IMR-90 (cell line): Measurements from ENCODE around the gene ACADL. TPM values are rescaled to one million over a fixed set of nuclear protein-coding genes. Genes with fewer than 3 reads are reported as not detected.

ENCODE experiments used
- ATAC-seq: fragments of 200-7000 bp; cut with Tn5 transposase; 2 replicates; pipeline ENCODE4 v1.9.1; 2020; ENCODE audit warnings: low read depth, mild to moderate bottlenecking, moderate library complexity
- BruUV-seq: library from RNA; stranded (reverse); fragments of 400-500 nt; replicated peaks from 2 replicates; lab custom pipeline; 2021; lab: Mats Ljungman, UMichigan
- CTCF ChIA-PET: fragments of 300-600 bp; formaldehyde crosslinking; extraction: SDS; loops from one replicate; lab custom pipeline; 2021; ENCODE audit warnings: antibody characterized with exemption; lab: Yijun Ruan, JAX
- POLR2A ChIA-PET: fragments of 300-600 bp; sonication (Branson Sonifier 250); formaldehyde crosslinking; loops from one replicate; lab custom pipeline; 2022; ENCODE audit warnings: antibody characterized with exemption; ENCODE audit not compliant: unreplicated experiment; lab: Charles Lee
- DNase-seq: peaks from one replicate; pipeline ENCODE4 v3.0.0; 2013
- H2AFZ ChIP-seq: replicated peaks from 2 replicates; pipeline ENCODE3; 2013; ENCODE audit warnings: low read length, mild to moderate bottlenecking; ENCODE audit not compliant: poor library complexity
- H2AK5ac ChIP-seq: 2 replicates; pipeline ENCODE4 v1.6.1; 2013; ENCODE audit warnings: low read depth, low read length, inconsistent platforms
- H2AK9ac ChIP-seq: replicated peaks from 2 replicates; pipeline ENCODE3; 2013; ENCODE audit warnings: mild to moderate bottlenecking, low read depth, low read length, moderate library complexity; ENCODE audit not compliant: poor library complexity
- H2BK120ac ChIP-seq: 2 replicates; pipeline ENCODE4 v1.6.1; 2013; ENCODE audit warnings: low read depth, low read length, inconsistent platforms
- H2BK15ac ChIP-seq: 3 replicates; pipeline ENCODE4 v1.6.1; 2013; ENCODE audit warnings: low read depth, low read length, inconsistent platforms
- H2BK20ac ChIP-seq: 2 replicates; pipeline ENCODE4 v1.6.1; 2013; ENCODE audit warnings: low read depth, mild to moderate bottlenecking, inconsistent platforms, low read length, moderate library complexity
- H2BK5ac ChIP-seq: 2 replicates; pipeline ENCODE4 v1.6.1; 2013; ENCODE audit warnings: mild to moderate bottlenecking, low read depth, low read length, inconsistent platforms; ENCODE audit not compliant: poor library complexity, severe bottlenecking
- H3K14ac ChIP-seq: replicated peaks from 2 replicates; pipeline ENCODE4 v1.6.1; 2013; ENCODE audit warnings: low read depth, low read length, inconsistent platforms
- H3K18ac ChIP-seq: 2 replicates; pipeline ENCODE4 v1.6.1; 2013; ENCODE audit warnings: low read depth, low read length, control low read depth
- H3K23ac ChIP-seq: 2 replicates; pipeline ENCODE4 v1.6.1; 2013; ENCODE audit warnings: low read depth, low read length, inconsistent platforms
- H3K27ac ChIP-seq: 2 replicates; pipeline ENCODE4 v1.5.1; 2013; ENCODE audit warnings: mild to moderate bottlenecking, control low read depth, low read length; ENCODE audit not compliant: insufficient read depth
- H3K27me3 ChIP-seq: 2 replicates; pipeline ENCODE4 v1.6.1; 2013; ENCODE audit warnings: low read length; ENCODE audit not compliant: control insufficient read depth, insufficient read depth
- H3K36me3 ChIP-seq: 2 replicates; pipeline ENCODE4 v1.6.1; 2013; ENCODE audit warnings: low read length, mixed read lengths; ENCODE audit not compliant: control insufficient read depth, insufficient read depth
- H3K4ac ChIP-seq: 2 replicates; pipeline ENCODE4 v1.6.1; 2013; ENCODE audit warnings: low read depth, low read length, inconsistent platforms
- H3K4me1 ChIP-seq: 2 replicates; pipeline ENCODE4 v1.6.1; 2013; ENCODE audit warnings: low read length, mixed read lengths; ENCODE audit not compliant: control insufficient read depth, insufficient read depth
- H3K4me2 ChIP-seq: 2 replicates; pipeline ENCODE4 v1.6.1; 2013; ENCODE audit warnings: low read depth, mild to moderate bottlenecking, control low read depth, low read length, moderate library complexity
- H3K4me3 ChIP-seq: 2 replicates; pipeline ENCODE4 v1.5.1; 2013; ENCODE audit warnings: low read depth, mild to moderate bottlenecking, control low read depth, low read length, moderate library complexity; ENCODE audit not compliant: insufficient read depth
- H3K56ac ChIP-seq: 2 replicates; pipeline ENCODE4 v1.6.1; 2013; ENCODE audit warnings: low read length, inconsistent platforms; ENCODE audit not compliant: insufficient read depth; ENCODE audit errors: extremely low read depth
- H3K79me1 ChIP-seq, 2 experiments: 2 replicates each; pipeline ENCODE4 v1.6.1; 2013; ENCODE audit warnings: low read length in 2 of 2, inconsistent platforms in 1 of 2, low read depth in 1 of 2
- H3K9ac ChIP-seq: 2 replicates; pipeline ENCODE4 v1.6.1; 2013; ENCODE audit warnings: low read depth, low read length, control low read depth
- H3K9me1 ChIP-seq: 2 replicates; pipeline ENCODE4 v1.6.1; 2013; ENCODE audit warnings: low read length, inconsistent platforms; ENCODE audit not compliant: insufficient read depth
- H3K9me3 ChIP-seq: 2 replicates; pipeline ENCODE4 v1.6.1; 2013; ENCODE audit warnings: low read length; ENCODE audit not compliant: control insufficient read depth, insufficient read depth
- H4K20me1 ChIP-seq: 2 replicates; pipeline ENCODE4 v1.6.1; 2013; ENCODE audit warnings: low read length, inconsistent platforms; ENCODE audit not compliant: insufficient read depth
- H4K5ac ChIP-seq: 2 replicates; pipeline ENCODE4 v1.6.1; 2013; ENCODE audit warnings: mild to moderate bottlenecking, low read depth, low read length, control low read depth
- H4K8ac ChIP-seq, 2 experiments: 2 replicates each; pipeline ENCODE4 v1.6.1; 2013; ENCODE audit warnings: low read depth in 2 of 2, low read length in 2 of 2, control low read depth in 1 of 2, inconsistent platforms in 1 of 2
- H4K91ac ChIP-seq: 2 replicates; pipeline ENCODE4 v1.6.1; 2013; ENCODE audit warnings: low read depth, low read length, inconsistent platforms; ENCODE audit not compliant: insufficient read depth
- BHLHE40 ChIP-seq: fragments of 150-350 bp; IDR thresholded peaks from 2 replicates; pipeline ENCODE4 v1.6.1; 2016; ENCODE audit warnings: mild to moderate bottlenecking, low read depth, low read length
- CEBPB ChIP-seq: IDR thresholded peaks from 2 replicates; pipeline ENCODE4 v1.6.1; 2012; ENCODE audit warnings: low read depth, low read length, improper control_type of control experiment
- CHD1 ChIP-seq: IDR thresholded peaks from 2 replicates; pipeline ENCODE4 v1.6.1; 2012; ENCODE audit warnings: low read depth, low read length, improper control_type of control experiment
- FOS ChIP-seq: fragments of 150-350 bp; IDR thresholded peaks from 2 replicates; pipeline ENCODE4 v1.6.1; 2016; ENCODE audit warnings: low read depth, low read length
- MAFK ChIP-seq: IDR thresholded peaks from 2 replicates; pipeline ENCODE4 v1.6.1; 2012; ENCODE audit warnings: low read depth, low read length, improper control_type of control experiment
- MXI1 ChIP-seq: IDR thresholded peaks from 2 replicates; pipeline ENCODE4 v1.6.1; 2012; ENCODE audit warnings: low read depth, mild to moderate bottlenecking, low read length, moderate library complexity, borderline replicate concordance
- NFE2L2 ChIP-seq: fragments of 150-350 bp; IDR thresholded peaks from 2 replicates; pipeline ENCODE4 v1.6.1; 2016; ENCODE audit warnings: low read depth, mild to moderate bottlenecking, low read length
- POLR2A ChIP-seq: IDR thresholded peaks from 2 replicates; pipeline ENCODE4 v1.6.1; 2012; ENCODE audit warnings: mild to moderate bottlenecking, low read depth, low read length
- RAD21 ChIP-seq: IDR thresholded peaks from 2 replicates; pipeline ENCODE4 v1.6.1; 2012; ENCODE audit warnings: low read length, improper control_type of control experiment
- RCOR1 ChIP-seq: IDR thresholded peaks from 2 replicates; pipeline ENCODE4 v1.6.1; 2012; ENCODE audit warnings: mild to moderate bottlenecking, low read length, improper control_type of control experiment; ENCODE audit not compliant: insufficient replicate concordance
- RFX5 ChIP-seq: IDR thresholded peaks from 2 replicates; pipeline ENCODE4 v1.8.0; 2012; ENCODE audit warnings: low read depth, mild to moderate bottlenecking, low read length, moderate library complexity
- SMC3 ChIP-seq: fragments of 150-350 bp; IDR thresholded peaks from 2 replicates; pipeline ENCODE4 v1.6.1; 2016; ENCODE audit warnings: low read depth, mild to moderate bottlenecking, antibody characterized with exemption, low read length, moderate library complexity
- WGBS, 2 experiments: methylation state at CpG; one replicate each; pipeline versions ENCODE4 v1.1.5 to v1.1.7; 2013; ENCODE audit warnings: missing lambda C conversion rate in 2 of 2; ENCODE audit not compliant: insufficient read length in 1 of 2; ENCODE audit errors: extremely low coverage in 2 of 2; 5-methylcytosine and 5-hydroxymethylcytosine counted together
- dilution Hi-C: fragments of 300-500 bp; cut with HindIII; formaldehyde crosslinking; loops from one replicate; pipeline ENCODE4 v1.14.3; 2018; ENCODE audit warnings: low sequenced_read_pairs; ENCODE audit not compliant: unreplicated experiment
- in situ Hi-C: fragments of 300-500 bp; cut with MboI; formaldehyde crosslinking; loops from 3 replicates; pipeline ENCODE4 v1.14.3; 2019; ENCODE audit warnings: low sequenced_read_pairs, inconsistent platforms, mixed read lengths
- intact Hi-C: fragments of 100-400 bp; cut with micrococcal nuclease; formaldehyde crosslinking; loops from 2 replicates; pipeline ENCODE4 v1.10.0; 2022
- polyA plus RNA-seq, 3 experiments: library from polyadenylated mRNA; depleted of rRNA; stranded (reverse); fragments of >200 nt; gene quantifications; 2 replicates each; pipeline ENCODE4 v1.2.3, GENCODE V29; 2012; ENCODE audit warnings: low replicate concordance in 1 of 3
- total RNA-seq: library from RNA; depleted of rRNA; stranded (reverse); fragments of >200 nt; gene quantifications from 2 replicates; pipeline ENCODE4 v1.2.3, GENCODE V29; 2012
- TF ChIP-seq, protein P1 (sequence below): fragments of 150-350 bp; IDR thresholded peaks from 2 replicates; pipeline ENCODE4 v1.6.1; 2017; ENCODE audit warnings: mild to moderate bottlenecking, antibody characterized with exemption, low read length, low read depth
- TF ChIP-seq, protein P2 (sequence below): fragments of 150-350 bp; IDR thresholded peaks from 2 replicates; pipeline ENCODE4 v1.6.1; 2016; ENCODE audit warnings: low read depth, mild to moderate bottlenecking, low read length, moderate library complexity, borderline replicate concordance
- TF ChIP-seq, protein P3 (sequence below): conservative IDR thresholded peaks from 2 replicates; pipeline ENCODE4 v1.5.1; 2012; ENCODE audit warnings: mild to moderate bottlenecking, low read depth, low read length, improper control_type of control experiment

Gene ACADL
- total and polyA plus RNA-seq, 2 of the 4 experiments (the other 2 are of a cell fraction): not detected

DNA sequence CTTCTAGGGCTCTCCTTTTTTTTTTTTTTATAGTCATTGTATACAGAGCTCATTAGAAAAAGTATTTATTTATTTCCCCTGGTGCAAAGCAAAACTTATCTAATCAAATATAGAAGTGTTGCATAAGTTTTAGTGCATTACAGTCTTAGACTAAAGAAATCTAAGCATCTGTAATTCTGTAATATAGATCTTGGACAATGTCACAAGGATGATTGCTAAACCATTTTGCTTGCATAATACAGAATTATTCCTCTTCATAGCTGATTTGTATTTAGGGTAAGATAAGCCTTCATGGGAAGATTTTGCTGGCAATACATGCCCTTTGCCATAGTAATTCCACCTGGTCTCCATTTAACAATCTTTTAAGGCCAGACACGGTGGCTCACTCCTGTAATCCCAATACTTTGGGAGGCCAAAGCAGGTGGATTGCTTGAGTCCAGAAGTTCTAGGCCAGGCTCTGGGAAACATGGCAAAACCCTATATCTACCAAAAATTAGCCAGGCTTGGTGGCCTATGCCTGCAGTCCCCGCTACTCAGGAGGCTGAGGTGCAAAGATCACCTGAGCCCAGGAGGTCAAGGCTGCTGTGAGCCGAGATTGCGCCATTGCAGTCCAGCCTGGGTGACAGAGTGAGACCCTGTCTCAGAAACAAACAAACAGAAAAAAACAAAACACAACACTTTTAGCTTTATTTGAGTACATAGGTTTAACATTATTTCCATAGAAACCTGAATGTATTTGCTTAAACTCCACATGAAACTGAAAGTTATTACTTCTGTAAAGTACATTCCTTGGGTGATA is 2.2 kb upstream of the ACADL start:
- Histone ChIP-seq H3K27me3 (peaks cover 17% of the 10 kb centered on the region), H3K9ac (no peak overlapping the region), H3K4me1 (no peaks in the 10 kb centered on the region), H3K4me3 (no peak overlapping the region), H3K79me1 (no peaks in the 10 kb centered on the region), H2AFZ (no peak overlapping the region), H4K91ac (no peak overlapping the region), H3K23ac (no peak overlapping the region), H4K20me1 (no peaks in the 10 kb centered on the region), H3K4me2 (no peak overlapping the region), H3K18ac (no peak overlapping the region), H3K14ac (no peak overlapping the region), H3K56ac (no peak overlapping the region), H3K9me1 (no peaks in the 10 kb centered on the region), H3K36me3 (no peaks in the 10 kb centered on the region), H2BK120ac (no peak overlapping the region), H2BK5ac (no peak overlapping the region), H4K8ac (no peak overlapping the region), H2BK15ac (no peak overlapping the region), H2AK9ac (no peak overlapping the region), H2BK20ac (no peak overlapping the region), H4K5ac (no peak overlapping the region), H3K9me3 (no peaks in the 10 kb centered on the region), H3K27ac (no peak overlapping the region), H3K4ac (no peak overlapping the region), H2AK5ac (no peak overlapping the region)
- ATAC-seq (no peak), DNase-seq (no peak)
- ChIA-PET CTCF (interaction anchor here (0.7 kb wide), 1 partner anchor 29 kb away, joined by 4 read pairs; no protein-coding TSS in a partner anchor), POLR2A (no interaction called here)
- dilution Hi-C loops (no loop called here), in situ Hi-C loops (no loop called here), intact Hi-C loops (no loop called here)
- no TSS peak for BruUV-seq
- no CpG with 5 or more reads among the region's 4 CpGs for WGBS, 2 experiments
- TF ChIP-seq, protein P1, sequence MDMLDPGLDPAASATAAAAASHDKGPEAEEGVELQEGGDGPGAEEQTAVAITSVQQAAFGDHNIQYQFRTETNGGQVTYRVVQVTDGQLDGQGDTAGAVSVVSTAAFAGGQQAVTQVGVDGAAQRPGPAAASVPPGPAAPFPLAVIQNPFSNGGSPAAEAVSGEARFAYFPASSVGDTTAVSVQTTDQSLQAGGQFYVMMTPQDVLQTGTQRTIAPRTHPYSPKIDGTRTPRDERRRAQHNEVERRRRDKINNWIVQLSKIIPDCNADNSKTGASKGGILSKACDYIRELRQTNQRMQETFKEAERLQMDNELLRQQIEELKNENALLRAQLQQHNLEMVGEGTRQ: no peak
- no peak for TF ChIP-seq MAFK
- no peak for TF ChIP-seq RAD21
- no peak for TF ChIP-seq RCOR1
- TF ChIP-seq RFX5: no peak
- TF ChIP-seq, protein P2, sequence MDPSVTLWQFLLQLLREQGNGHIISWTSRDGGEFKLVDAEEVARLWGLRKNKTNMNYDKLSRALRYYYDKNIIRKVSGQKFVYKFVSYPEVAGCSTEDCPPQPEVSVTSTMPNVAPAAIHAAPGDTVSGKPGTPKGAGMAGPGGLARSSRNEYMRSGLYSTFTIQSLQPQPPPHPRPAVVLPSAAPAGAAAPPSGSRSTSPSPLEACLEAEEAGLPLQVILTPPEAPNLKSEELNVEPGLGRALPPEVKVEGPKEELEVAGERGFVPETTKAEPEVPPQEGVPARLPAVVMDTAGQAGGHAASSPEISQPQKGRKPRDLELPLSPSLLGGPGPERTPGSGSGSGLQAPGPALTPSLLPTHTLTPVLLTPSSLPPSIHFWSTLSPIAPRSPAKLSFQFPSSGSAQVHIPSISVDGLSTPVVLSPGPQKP: no peak
- no peak for TF ChIP-seq NFE2L2
- TF ChIP-seq POLR2A: no peak
- TF ChIP-seq BHLHE40: no peak
- no peak for TF ChIP-seq MXI1
- TF ChIP-seq SMC3: no peak
- TF ChIP-seq CEBPB: no peak
- TF ChIP-seq CHD1: no peak
- TF ChIP-seq FOS: no peak
- TF ChIP-seq, protein P3, sequence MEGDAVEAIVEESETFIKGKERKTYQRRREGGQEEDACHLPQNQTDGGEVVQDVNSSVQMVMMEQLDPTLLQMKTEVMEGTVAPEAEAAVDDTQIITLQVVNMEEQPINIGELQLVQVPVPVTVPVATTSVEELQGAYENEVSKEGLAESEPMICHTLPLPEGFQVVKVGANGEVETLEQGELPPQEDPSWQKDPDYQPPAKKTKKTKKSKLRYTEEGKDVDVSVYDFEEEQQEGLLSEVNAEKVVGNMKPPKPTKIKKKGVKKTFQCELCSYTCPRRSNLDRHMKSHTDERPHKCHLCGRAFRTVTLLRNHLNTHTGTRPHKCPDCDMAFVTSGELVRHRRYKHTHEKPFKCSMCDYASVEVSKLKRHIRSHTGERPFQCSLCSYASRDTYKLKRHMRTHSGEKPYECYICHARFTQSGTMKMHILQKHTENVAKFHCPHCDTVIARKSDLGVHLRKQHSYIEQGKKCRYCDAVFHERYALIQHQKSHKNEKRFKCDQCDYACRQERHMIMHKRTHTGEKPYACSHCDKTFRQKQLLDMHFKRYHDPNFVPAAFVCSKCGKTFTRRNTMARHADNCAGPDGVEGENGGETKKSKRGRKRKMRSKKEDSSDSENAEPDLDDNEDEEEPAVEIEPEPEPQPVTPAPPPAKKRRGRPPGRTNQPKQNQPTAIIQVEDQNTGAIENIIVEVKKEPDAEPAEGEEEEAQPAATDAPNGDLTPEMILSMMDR: no peak
